K562 (cell line): Measurements from ENCODE around the gene FOSL1. TPM values are rescaled to one million over a fixed set of nuclear protein-coding genes. Genes with fewer than 3 reads are reported as not detected.

Source experiments
- ARNT ChIP-seq, 2 experiments: fragments of 450-650 bp; IDR thresholded peaks; 2 replicates each; pipeline ENCODE4 v1.6.1; 2016; ENCODE audit warnings: mild to moderate bottlenecking in 1 of 2
- DACH1 ChIP-seq: fragments of 450-650 bp; IDR thresholded peaks from 2 replicates; pipeline ENCODE4 v1.6.1; 2018; ENCODE audit not compliant: partially characterized antibody
- ETV1 ChIP-seq: fragments of 450-650 bp; conservative IDR thresholded peaks from 2 replicates; pipeline ENCODE4 v1.6.1; 2016; ENCODE audit warnings: missing genetic modification characterization, control low read depth, low read depth, missing compliant biosample characterization
- HMG20B ChIP-seq: fragments of 250-450 bp; sonication (Bioruptor Pico); IDR thresholded peaks from 2 replicates; pipeline ENCODE4 v1.5.0; 2021; ENCODE audit warnings: mild to moderate bottlenecking
- NFXL1 ChIP-seq: fragments of 450-650 bp; formaldehyde crosslinking; IDR thresholded peaks from 2 replicates; pipeline ENCODE4 v1.4.0; 2021; ENCODE audit warnings: mild to moderate bottlenecking
- NFYB ChIP-seq: IDR thresholded peaks from 2 replicates; pipeline ENCODE4 v1.6.1; 2011; ENCODE audit warnings: mild to moderate bottlenecking, moderate library complexity; ENCODE audit not compliant: insufficient read length; ENCODE audit errors: extremely low read depth
- POLR2AphosphoS2 ChIP-seq: IDR thresholded peaks from 2 replicates; pipeline ENCODE4 v1.6.1; 2012; ENCODE audit warnings: low read length, improper control_type of control experiment
- PTBP1 ChIP-seq: fragments of 200-400 bp; formaldehyde crosslinking; IDR thresholded peaks from 2 replicates; pipeline ENCODE4 v1.6.1; 2017; ENCODE audit warnings: low read depth, low read length
- RBM15 ChIP-seq: fragments of 200-400 bp; formaldehyde crosslinking; IDR thresholded peaks from 2 replicates; pipeline ENCODE4 v1.6.1; 2018; ENCODE audit warnings: mild to moderate bottlenecking, low read length, moderate library complexity; ENCODE audit not compliant: insufficient read depth
- SRSF1 ChIP-seq: fragments of 200-400 bp; formaldehyde crosslinking; IDR thresholded peaks from 2 replicates; pipeline ENCODE4 v1.6.1; 2017; ENCODE audit warnings: mild to moderate bottlenecking, low read depth, low read length, moderate library complexity
- U2AF1 ChIP-seq: fragments of 200-400 bp; formaldehyde crosslinking; optimal IDR thresholded peaks from 2 replicates; pipeline ENCODE3; 2017; ENCODE audit warnings: mild to moderate bottlenecking, low read depth, low read length, moderate library complexity
- ZFP36 ChIP-seq: fragments of 150-350 bp; IDR thresholded peaks from 2 replicates; pipeline ENCODE4 v1.6.1; 2018; ENCODE audit warnings: low read length, low read depth; ENCODE audit not compliant: partially characterized antibody
- ZNF212 ChIP-seq: fragments of 450-650 bp; formaldehyde crosslinking; IDR thresholded peaks from 2 replicates; pipeline ENCODE4 v1.4.0; 2020; ENCODE audit warnings: mild to moderate bottlenecking
- ZNF561 ChIP-seq: fragments of 450-650 bp; formaldehyde crosslinking; conservative IDR thresholded peaks from 2 replicates; pipeline ENCODE4 v1.4.0; 2020; ENCODE audit warnings: mild to moderate bottlenecking, moderate library complexity
- polyA plus RNA-seq, 8 experiments: library from polyadenylated mRNA; depleted of rRNA in 4 of 8; stranded (reverse) in 5 of 8; unstranded in 3 of 8; fragments of >200 nt; fragmentation: Nextera tagmentation in 2 of 8; fragmentation: Illumina TruSeq in 1 of 8; extraction: Ambion mirVana in 2 of 8; extraction: Trizol in 1 of 8; gene quantifications; 2 replicates each; pipeline versions ENCODE4 v1.2.1 to v1.2.3, GENCODE V29; 2011 to 2014; ENCODE audit warnings: inconsistent platforms in 1 of 8, missing spikeins in 1 of 8
- total RNA-seq, 7 experiments: library from RNA; depleted of rRNA in 6 of 7; stranded (reverse); fragments of >200 nt in 6 of 7; fragmentation: Illumina TruSeq in 2 of 7; extraction: Trizol in 2 of 7; gene quantifications; 2 replicates each; pipeline versions ENCODE4 v1.2.1 to v1.2.3, GENCODE V29; 2011 to 2021; ENCODE audit warnings: low replicate concordance in 1 of 7
- TF ChIP-seq, protein P1 (sequence below), 2 experiments: fragments of 150-350 bp in 1 of 2; IDR thresholded peaks; 2 replicates each; pipeline ENCODE4 v1.6.1; 2012 to 2016; ENCODE audit warnings: low read depth in 2 of 2, low read length in 2 of 2, mild to moderate bottlenecking in 1 of 2, moderate library complexity in 1 of 2
- TF ChIP-seq, protein P2 (sequence below): fragments of 250-450 bp; sonication (Bioruptor Pico); IDR thresholded peaks from 2 replicates; pipeline ENCODE4 v1.4.0; 2020
- TF ChIP-seq, protein P3 (sequence below): fragments of 450-650 bp; IDR thresholded peaks from 2 replicates; pipeline ENCODE4 v1.6.1; 2016; ENCODE audit warnings: borderline replicate concordance
- TF ChIP-seq, protein P4 (sequence below): sonication (generic); formaldehyde crosslinking; IDR thresholded peaks from 2 replicates; pipeline ENCODE4 v1.8.0; 2022; ENCODE audit warnings: missing genetic modification reagents, mild to moderate bottlenecking, borderline replicate concordance

Gene FOSL1
- total and polyA plus RNA-seq, 9 of the 15 experiments (the other 6 are each of a cell fraction or from before 2014, with no cell fraction given): 3.5 to 39.6 (median 10.0) TPM

DNA sequence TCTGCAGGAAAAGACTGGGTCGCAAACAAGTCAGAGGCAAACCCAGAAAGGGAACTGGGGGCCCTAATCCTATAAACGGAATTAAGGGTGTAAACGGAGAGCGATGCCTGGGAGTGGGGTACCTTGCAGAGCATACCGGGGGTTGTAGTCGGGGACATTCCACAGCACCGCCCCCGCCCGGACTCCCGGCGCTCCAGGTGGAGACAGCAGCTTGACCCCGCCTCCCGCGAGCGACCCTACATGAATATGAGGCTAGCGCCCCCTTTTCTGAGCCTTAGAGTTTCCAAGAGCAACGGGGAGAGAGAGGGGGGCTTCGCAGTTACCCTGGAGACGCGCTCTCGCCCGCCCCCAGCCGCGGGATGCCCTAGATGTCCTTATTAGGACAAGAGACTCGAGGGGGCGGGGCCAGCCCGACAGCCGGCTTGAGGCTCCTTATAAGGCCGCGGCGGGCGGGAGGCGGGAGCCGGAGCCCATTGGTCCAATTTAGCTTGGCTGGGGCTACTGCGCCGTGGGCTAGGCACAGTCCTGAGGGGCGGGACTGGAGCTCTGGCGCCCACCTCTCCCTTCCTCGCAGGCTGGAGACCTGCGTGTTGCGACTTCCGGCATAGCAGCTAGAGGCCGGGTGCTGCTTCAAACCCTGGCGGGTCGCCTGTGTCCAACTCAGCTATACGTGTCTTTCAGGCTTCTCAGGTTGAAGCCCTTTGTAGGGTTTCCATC lies 40.9 kb downstream of the FOSL1 start (continued):
- TF ChIP-seq SRSF1 (no peak), DACH1 (no peak), HMG20B (CRISPR knock-in tag) (no peak), NFXL1 (no peak), ZNF561 (CRISPR knock-in tag) (no peak), ARNT (IDR thresholded peaks at IDR 0.05) (no peak), PTBP1 (no peak), U2AF1 (no peak), ZFP36 (peak; percentile 62), ETV1 (tag) (peak; percentile 91), POLR2AphosphoS2 (peak; percentile 85; the same call in 1 of the 2 replicates), NFYB (peak; percentile 26), ZNF212 (CRISPR knock-in tag) (no peak), RBM15 (no peak)
- TF ChIP-seq, protein P1, sequence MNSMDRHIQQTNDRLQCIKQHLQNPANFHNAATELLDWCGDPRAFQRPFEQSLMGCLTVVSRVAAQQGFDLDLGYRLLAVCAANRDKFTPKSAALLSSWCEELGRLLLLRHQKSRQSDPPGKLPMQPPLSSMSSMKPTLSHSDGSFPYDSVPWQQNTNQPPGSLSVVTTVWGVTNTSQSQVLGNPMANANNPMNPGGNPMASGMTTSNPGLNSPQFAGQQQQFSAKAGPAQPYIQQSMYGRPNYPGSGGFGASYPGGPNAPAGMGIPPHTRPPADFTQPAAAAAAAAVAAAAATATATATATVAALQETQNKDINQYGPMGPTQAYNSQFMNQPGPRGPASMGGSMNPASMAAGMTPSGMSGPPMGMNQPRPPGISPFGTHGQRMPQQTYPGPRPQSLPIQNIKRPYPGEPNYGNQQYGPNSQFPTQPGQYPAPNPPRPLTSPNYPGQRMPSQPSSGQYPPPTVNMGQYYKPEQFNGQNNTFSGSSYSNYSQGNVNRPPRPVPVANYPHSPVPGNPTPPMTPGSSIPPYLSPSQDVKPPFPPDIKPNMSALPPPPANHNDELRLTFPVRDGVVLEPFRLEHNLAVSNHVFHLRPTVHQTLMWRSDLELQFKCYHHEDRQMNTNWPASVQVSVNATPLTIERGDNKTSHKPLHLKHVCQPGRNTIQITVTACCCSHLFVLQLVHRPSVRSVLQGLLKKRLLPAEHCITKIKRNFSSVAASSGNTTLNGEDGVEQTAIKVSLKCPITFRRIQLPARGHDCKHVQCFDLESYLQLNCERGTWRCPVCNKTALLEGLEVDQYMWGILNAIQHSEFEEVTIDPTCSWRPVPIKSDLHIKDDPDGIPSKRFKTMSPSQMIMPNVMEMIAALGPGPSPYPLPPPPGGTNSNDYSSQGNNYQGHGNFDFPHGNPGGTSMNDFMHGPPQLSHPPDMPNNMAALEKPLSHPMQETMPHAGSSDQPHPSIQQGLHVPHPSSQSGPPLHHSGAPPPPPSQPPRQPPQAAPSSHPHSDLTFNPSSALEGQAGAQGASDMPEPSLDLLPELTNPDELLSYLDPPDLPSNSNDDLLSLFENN (IDR thresholded peaks at IDR 0.05; ENCODE audit: low read depth in 2 of 2, low read length in 2 of 2): no peak
- TF ChIP-seq, protein P2, sequence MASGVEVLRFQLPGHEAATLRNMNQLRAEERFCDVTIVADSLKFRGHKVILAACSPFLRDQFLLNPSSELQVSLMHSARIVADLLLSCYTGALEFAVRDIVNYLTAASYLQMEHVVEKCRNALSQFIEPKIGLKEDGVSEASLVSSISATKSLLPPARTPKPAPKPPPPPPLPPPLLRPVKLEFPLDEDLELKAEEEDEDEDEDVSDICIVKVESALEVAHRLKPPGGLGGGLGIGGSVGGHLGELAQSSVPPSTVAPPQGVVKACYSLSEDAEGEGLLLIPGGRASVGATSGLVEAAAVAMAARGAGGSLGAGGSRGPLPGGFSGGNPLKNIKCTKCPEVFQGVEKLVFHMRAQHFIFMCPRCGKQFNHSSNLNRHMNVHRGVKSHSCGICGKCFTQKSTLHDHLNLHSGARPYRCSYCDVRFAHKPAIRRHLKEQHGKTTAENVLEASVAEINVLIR: no peak
- TF ChIP-seq, protein P3, sequence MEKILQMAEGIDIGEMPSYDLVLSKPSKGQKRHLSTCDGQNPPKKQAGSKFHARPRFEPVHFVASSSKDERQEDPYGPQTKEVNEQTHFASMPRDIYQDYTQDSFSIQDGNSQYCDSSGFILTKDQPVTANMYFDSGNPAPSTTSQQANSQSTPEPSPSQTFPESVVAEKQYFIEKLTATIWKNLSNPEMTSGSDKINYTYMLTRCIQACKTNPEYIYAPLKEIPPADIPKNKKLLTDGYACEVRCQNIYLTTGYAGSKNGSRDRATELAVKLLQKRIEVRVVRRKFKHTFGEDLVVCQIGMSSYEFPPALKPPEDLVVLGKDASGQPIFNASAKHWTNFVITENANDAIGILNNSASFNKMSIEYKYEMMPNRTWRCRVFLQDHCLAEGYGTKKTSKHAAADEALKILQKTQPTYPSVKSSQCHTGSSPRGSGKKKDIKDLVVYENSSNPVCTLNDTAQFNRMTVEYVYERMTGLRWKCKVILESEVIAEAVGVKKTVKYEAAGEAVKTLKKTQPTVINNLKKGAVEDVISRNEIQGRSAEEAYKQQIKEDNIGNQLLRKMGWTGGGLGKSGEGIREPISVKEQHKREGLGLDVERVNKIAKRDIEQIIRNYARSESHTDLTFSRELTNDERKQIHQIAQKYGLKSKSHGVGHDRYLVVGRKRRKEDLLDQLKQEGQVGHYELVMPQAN: no peak
- TF ChIP-seq, protein P4, sequence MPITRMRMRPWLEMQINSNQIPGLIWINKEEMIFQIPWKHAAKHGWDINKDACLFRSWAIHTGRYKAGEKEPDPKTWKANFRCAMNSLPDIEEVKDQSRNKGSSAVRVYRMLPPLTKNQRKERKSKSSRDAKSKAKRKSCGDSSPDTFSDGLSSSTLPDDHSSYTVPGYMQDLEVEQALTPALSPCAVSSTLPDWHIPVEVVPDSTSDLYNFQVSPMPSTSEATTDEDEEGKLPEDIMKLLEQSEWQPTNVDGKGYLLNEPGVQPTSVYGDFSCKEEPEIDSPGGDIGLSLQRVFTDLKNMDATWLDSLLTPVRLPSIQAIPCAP (CRISPR knock-in tag): no peak
